CD4-positive, alpha-beta T cell treated with Interleukin-10 for 1 hour (primary cell): ENCODE data around the gene CACNG4.
"Not testable (repeated sequence)": the region's sequence is repeated elsewhere in the genome, so short reads cannot be mapped to it uniquely, and the experiment has no call there.

Source experiments
- DNase-seq: peaks from one replicate; pipeline ENCODE4 v3.0.0-alpha.2; 2020

The CACNG4 gene

GRCh38 chr17:66965801-66966262, 1.3 kb downstream of the CACNG4 start:
- DNase-seq: no peak

GRCh38 chr17:66966298-66966697, 1.8 kb downstream of the CACNG4 start:
- no peak for DNase-seq

DNA sequence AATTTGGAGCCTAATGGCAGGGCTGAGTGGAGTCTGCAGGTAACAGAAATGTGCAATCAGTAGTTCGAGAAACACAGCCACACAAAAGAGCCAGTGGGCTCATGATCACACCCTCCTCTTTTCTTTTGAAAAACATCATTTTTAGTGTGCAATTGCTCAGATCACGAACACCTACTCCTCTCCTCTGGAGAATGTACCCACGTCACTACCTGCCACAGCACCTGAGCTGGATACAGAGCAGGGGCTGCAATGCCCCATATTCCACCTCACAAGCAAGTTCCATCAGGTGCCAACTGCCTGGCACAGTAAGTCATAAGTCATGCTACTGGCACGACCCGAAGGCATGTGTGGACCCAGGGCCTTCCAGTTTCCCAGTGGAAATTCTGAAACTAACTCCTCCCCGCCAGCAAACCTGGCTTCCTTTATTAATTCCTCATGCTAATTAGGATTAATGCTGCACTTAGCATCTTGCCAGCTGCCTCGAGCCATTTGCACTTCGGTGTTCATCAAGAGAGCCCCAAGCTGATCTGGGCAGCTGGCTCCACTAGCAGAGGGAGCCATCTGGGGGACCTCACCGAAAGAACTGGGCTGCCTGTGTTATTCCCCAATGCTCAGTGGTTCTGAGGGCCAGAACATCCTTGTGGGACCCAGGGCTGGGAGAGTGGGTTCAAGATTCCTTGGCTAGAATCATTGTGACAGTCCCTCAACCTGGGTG, 2.4 kb downstream of the CACNG4 start:
- no peak for DNase-seq

GRCh38 chr17:66967837-66968543, 3.5 kb downstream of the CACNG4 start:
- DNase-seq: no peak

- no peak for DNase-seq
Observed at GRCh38 chr17:66968916-66969315, 4.4 kb downstream of the CACNG4 start.

DNA sequence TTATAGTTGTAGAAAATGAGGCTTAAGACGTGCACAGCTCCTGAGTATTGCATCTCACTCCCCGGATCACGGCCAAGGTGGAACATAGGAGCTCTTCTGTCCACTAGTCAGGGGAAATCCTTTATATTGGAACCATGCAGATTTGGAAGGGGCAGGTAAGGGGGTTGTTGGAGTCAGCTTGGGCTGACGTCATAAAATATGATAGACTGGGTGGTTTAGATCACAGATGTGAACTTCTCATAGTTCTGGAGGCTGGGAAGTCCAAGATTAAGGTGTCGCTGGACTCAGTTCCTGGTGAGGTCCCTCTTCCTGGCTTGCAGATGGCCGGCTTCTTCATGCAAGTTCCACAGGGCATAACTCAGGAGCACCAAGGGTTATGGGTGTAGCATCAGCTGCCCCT, 5.6 kb downstream of the CACNG4 start:
- no peak for DNase-seq

DNA sequence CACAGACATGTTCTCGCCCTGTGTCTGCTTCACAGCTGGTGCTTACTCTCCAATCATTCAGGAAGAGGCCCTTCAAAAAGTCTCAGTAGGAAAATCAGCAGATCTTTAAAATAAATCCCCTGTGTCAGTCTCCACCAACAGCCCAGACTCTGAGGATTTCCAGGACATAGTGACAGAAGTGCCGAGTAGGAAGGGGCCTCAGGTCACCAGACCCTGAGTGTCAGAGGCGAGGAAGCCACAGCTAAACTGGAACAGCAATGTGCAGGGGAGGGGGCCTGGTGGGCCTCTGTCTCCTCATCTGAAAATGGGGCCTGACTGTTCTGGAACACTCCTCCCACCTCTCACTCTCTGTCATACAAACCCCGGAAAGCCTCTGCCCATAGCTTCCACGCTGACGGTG, 6.3 kb downstream of the CACNG4 start:
- no peak for DNase-seq

DNA sequence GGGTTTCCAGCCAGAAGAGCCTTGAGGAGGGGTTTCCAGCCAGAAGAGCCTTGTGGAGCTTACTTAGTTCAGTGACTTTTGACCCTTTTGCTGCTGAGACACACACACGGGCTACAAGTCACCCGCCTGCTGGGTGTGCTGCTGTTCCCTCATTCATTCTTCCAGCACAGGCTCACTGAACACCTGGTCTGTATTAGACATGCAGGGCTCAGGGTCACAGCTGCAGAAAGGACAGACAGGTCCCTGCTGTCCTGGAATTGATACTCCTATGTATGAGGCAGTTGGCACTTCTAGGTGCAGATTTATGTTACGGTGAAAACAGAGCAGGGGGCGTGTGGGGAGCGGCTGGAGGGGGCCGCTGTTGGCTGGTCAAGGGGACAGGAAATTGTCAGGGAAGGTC, 6.8 kb downstream of the CACNG4 start:
- DNase-seq: no peak

DNA sequence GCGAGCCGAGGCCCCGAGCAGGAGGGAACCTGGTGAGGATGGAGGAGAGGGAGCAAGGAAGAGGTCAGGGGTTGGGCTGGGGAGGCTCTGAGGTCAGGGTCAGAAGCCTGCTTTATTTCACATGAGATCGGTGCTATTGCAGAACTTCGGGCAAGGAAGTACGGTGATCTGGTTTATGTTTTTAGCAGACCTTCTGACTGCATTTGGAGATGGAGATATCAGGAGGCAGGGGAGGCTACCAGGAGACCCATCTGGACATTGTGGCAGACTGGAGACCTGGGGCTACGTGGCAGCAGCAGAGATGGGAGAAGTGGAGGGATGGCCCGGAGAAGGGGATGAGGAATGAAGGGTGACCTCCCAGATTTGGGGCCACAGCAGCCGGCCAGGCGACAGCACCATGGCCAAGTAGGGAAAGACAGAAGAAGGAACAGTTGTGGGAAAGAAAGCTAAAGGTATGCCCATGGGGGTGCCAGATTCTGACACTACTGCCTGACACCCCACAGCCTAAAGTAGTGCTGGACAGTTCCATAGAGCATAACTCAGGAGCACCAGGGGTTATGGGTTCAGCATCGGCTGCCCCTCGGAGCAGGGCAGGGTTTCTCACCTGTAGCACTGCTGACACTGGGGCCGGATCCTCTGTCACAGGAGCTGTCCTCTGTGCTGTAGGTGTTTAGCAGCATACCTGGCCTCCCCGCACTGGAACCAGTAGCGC, 7.4 kb downstream of the CACNG4 start:
- no peak for DNase-seq

GRCh38 chr17:66972442-66972830, 7.9 kb downstream of the CACNG4 start:
- DNase-seq: not testable (repeated sequence)

DNA sequence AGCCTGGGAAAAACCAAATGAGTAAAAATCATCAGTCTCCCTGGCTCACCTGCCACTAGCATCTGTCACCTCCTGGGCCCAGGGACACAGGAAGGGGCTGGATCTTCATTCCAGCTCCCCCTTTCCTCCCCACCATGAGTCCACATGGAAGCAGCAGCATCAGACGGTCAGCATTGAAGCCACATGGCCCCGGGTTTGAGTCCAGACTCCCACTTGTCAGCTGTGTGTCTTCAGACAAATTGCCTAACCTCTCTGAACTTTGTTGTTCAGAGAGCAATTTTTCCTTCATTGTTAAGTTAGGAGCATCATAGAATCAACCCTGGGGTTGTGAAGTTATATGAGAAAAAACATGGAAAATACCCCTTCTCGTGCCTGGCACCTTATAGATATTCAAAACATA, 10.7 kb downstream of the CACNG4 start:
- DNase-seq: no peak

GRCh38 chr17:66975614-66976378, 11.3 kb downstream of the CACNG4 start:
- no peak for DNase-seq

DNA sequence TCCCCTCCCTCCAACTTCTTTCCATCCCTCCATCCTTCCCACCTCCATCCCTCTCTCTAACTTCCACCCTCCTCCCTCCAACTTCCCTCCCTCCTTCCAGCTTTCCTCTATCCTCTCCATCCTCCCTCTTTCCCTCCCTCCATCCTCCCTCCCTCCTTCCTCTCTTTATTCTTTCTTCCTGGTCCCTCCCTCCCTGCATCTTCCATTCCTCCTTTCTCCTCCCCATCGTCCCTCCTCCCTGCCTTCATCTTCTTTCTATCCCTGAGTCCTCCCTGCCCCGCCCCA, 11.8 kb downstream of the CACNG4 start:
- DNase-seq: no peak

- no peak for DNase-seq
Observed at GRCh38 chr17:66976781-66977201, 12.3 kb downstream of the CACNG4 start.

- DNase-seq: no peak
Observed at GRCh38 chr17:66978514-66979061, 14.1 kb downstream of the CACNG4 start.

GRCh38 chr17:66980896-66981295, 16.4 kb downstream of the CACNG4 start:
- DNase-seq: no peak

- DNase-seq: no peak
Observed at GRCh38 chr17:66981983-66982508, 17.5 kb downstream of the CACNG4 start.

GRCh38 chr17:66983414-66984021, 19.0 kb downstream of the CACNG4 start:
- DNase-seq: no peak

GRCh38 chr17:66984730-66985129, 20.2 kb downstream of the CACNG4 start:
- DNase-seq: no peak

GRCh38 chr17:66985338-66986237, 21.1 kb downstream of the CACNG4 start:
- DNase-seq: no peak

GRCh38 chr17:66986659-66987058, 22.2 kb downstream of the CACNG4 start:
- DNase-seq: no peak
